Measurements from ENCODE around the gene CCDC40.

DNA sequence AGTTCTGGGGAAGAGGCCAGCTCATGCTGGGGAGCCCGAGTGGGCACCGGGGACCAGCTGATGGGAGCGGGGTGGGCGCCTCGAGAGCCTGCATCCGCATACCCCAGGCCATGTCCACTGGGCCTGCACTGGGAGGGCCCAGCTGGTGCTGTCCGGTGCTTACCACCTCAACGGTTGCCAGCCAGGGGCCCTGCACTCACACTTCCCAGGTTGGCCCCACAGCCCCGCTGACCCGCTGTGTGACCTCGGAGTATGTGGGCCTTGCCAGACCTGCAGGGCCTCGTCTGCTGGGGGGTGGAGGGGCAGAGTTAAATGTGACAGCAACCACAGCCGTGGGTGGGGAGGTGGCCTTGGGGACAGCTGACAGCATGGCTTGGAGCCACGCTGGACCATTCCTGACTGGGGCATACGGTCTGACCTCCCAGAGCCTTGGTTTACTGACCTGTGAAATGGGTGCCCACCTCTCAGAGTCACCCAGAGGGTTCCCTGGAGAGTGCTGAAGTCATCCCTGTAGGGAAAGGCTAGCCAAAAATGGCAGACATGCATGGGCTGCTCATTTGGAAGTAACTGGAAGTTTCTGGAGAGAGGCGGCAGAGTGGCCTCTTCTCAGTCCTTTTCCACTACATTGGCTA, 59.5 kb downstream of the CCDC40 start:
- TF ChIP-seq, protein P1, sequence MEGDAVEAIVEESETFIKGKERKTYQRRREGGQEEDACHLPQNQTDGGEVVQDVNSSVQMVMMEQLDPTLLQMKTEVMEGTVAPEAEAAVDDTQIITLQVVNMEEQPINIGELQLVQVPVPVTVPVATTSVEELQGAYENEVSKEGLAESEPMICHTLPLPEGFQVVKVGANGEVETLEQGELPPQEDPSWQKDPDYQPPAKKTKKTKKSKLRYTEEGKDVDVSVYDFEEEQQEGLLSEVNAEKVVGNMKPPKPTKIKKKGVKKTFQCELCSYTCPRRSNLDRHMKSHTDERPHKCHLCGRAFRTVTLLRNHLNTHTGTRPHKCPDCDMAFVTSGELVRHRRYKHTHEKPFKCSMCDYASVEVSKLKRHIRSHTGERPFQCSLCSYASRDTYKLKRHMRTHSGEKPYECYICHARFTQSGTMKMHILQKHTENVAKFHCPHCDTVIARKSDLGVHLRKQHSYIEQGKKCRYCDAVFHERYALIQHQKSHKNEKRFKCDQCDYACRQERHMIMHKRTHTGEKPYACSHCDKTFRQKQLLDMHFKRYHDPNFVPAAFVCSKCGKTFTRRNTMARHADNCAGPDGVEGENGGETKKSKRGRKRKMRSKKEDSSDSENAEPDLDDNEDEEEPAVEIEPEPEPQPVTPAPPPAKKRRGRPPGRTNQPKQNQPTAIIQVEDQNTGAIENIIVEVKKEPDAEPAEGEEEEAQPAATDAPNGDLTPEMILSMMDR (IDR thresholded peaks at IDR 0.05), result no peak
- no peak for TF ChIP-seq POLR2A (IDR thresholded peaks at IDR 0.05)
